ENCODE results near the gene KCNA2.
A peak's percentile ranks its signal among the peaks of the same experiment; 100 is the strongest.

Gene KCNA2

GRCh38 chr1:110610696-110611286 is 4.6 kb upstream of the KCNA2 start:
- Histone ChIP-seq H3K9me3 (ENCODE audit: severe bottlenecking) (no peaks in the 10 kb centered on the region), H3K4me3 (ENCODE audit: low read depth, low read length) (no peak overlapping the region), H3K27me3 (ENCODE audit: insufficient read depth, low read depth, severe bottlenecking) (peaks cover 13% of the 10 kb centered on the region), H3K36me3 (no peaks in the 10 kb centered on the region), H3K27ac (no peak overlapping the region)
- TF ChIP-seq, protein P1, sequence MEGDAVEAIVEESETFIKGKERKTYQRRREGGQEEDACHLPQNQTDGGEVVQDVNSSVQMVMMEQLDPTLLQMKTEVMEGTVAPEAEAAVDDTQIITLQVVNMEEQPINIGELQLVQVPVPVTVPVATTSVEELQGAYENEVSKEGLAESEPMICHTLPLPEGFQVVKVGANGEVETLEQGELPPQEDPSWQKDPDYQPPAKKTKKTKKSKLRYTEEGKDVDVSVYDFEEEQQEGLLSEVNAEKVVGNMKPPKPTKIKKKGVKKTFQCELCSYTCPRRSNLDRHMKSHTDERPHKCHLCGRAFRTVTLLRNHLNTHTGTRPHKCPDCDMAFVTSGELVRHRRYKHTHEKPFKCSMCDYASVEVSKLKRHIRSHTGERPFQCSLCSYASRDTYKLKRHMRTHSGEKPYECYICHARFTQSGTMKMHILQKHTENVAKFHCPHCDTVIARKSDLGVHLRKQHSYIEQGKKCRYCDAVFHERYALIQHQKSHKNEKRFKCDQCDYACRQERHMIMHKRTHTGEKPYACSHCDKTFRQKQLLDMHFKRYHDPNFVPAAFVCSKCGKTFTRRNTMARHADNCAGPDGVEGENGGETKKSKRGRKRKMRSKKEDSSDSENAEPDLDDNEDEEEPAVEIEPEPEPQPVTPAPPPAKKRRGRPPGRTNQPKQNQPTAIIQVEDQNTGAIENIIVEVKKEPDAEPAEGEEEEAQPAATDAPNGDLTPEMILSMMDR (IDR thresholded peaks at IDR 0.05; ENCODE audit: low read depth, low read length) = no peak
- no peak for DNase-seq

DNA sequence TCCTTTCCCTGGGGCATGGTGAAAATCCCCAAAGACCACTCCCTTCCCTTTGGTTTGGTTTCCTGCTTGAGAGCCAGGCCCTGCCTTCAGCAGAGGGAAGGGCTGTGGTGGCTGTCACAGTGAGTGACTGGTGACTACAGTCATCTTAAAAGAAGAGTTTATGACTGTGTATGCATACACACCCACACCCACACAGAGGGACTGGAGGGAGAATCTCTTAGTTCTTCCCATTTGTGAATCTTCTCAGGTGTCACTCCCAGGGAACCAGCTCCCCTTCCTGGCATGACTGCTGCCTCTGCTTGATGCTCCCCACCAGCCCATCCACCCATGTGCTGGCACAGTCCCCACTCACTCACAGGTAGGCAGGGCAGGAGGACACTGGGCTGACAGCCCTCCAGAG is 3.9 kb upstream of the KCNA2 start:
- no peaks in the 10 kb centered on the region for H3K9me3 ChIP-seq (ENCODE audit: severe bottlenecking)
- H3K4me3 ChIP-seq (ENCODE audit: low read depth, low read length) = no peak overlapping the region
- H3K36me3 ChIP-seq = no peaks in the 10 kb centered on the region
- peaks cover 13% of the 10 kb centered on the region for H3K27me3 ChIP-seq (ENCODE audit: insufficient read depth, low read depth, severe bottlenecking)
- no peak for DNase-seq
- H3K27ac ChIP-seq = no peak overlapping the region
- TF ChIP-seq, protein P1 (IDR thresholded peaks at IDR 0.05; ENCODE audit: low read depth, low read length) = no peak

DNA sequence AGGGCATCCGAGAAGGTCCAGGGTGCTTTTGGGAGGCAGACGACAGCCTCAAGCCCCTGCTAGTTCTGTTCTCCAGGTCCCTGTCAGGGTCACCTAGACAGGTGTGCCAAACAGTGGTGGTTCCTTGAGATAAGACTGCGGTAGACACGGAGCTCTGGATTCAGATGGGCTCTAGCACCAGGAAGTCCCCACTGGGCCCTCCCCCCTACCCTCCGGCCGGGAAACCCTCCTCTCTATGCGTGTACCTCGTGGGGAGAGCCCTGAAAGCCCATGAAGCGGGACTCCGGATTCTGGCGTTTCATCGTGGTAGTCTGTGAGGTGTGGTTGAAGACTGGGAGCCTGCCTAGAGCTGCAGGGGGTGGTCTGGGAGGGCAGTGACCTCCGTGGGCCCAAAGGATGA is 2.1 kb upstream of the KCNA2 start:
- no peak overlapping the region for H3K4me3 ChIP-seq (ENCODE audit: low read depth, low read length)
- no peak overlapping the region for H3K27ac ChIP-seq
- TF ChIP-seq, protein P1 (IDR thresholded peaks at IDR 0.05; ENCODE audit: low read depth, low read length) = no peak
- no peaks in the 10 kb centered on the region; the same call in 1 of the 2 replicates for H3K36me3 ChIP-seq
- H3K9me3 ChIP-seq (ENCODE audit: severe bottlenecking) = no peaks in the 10 kb centered on the region
- peaks cover 13% of the 10 kb centered on the region for H3K27me3 ChIP-seq (ENCODE audit: insufficient read depth, low read depth, severe bottlenecking)
- no peak for DNase-seq

- DNase-seq = no peak
- H3K27ac ChIP-seq = no peak overlapping the region
- H3K4me3 ChIP-seq (ENCODE audit: low read depth, low read length) = peak overlapping the region; percentile 26
- H3K27me3 ChIP-seq (ENCODE audit: insufficient read depth, low read depth, severe bottlenecking) = peaks cover 13% of the 10 kb centered on the region
- TF ChIP-seq, protein P1 (IDR thresholded peaks at IDR 0.05; ENCODE audit: low read depth, low read length) = no peak
- H3K36me3 ChIP-seq = no peaks in the 10 kb centered on the region; the same call in 1 of the 2 replicates
- H3K9me3 ChIP-seq (ENCODE audit: severe bottlenecking) = no peaks in the 10 kb centered on the region
Observed at GRCh38 chr1:110607536-110608230, 1.5 kb upstream of the KCNA2 start.

DNA sequence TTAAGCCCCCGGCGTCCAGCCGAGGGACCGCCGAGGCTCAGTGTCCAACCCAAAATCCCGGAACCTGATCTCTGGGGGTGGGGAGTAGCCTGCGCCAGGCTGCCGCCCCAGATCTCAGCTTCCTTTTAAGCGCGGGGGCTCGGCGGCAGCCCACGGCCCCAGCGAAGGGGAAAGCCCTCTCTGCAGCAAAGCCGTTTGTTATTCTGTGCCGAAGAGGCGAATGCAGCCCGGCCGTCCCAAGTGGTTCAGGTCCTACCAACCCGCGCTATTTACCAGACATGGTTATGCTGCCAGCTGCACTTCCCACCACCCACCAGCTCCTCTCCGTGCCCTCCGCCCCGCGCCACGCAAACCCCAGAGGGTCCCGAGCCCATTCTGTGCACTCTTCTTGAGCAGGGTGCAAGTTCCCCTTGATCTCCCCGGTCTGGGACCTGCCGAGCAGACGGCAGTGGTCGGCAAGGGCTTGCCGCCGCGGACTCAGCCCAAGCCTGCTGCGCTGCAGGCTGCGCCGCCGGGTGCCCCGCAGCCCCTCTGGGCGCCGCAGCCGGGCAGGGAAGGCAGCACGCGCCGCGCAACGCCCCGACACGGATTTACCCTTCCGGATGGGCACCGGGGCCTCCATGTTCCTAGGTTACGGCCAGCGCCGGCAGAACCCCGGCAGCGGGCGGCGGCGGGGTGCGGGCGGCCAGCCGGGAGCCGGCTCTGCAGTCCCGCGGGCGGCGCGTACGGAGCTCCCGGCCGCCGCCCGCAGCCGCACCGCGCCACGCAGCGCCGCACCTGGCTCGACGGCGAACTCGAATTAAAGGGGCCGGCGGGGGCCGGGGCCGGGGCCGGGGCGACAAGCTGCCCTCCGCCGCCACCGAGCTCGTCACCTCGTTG is 738 bp upstream of the KCNA2 start:
- Histone ChIP-seq H3K27ac (peak overlapping the region; percentile 59), H3K9me3 (ENCODE audit: severe bottlenecking) (no peaks in the 10 kb centered on the region), H3K27me3 (ENCODE audit: insufficient read depth, low read depth, severe bottlenecking) (peaks cover 13% of the 10 kb centered on the region), H3K36me3 (no peaks in the 10 kb centered on the region; the same call in 1 of the 2 replicates), H3K4me3 (ENCODE audit: low read depth, low read length) (peak overlapping the region; percentile 93)
- peak; percentile 52 for DNase-seq
- TF ChIP-seq, protein P1 (IDR thresholded peaks at IDR 0.05; ENCODE audit: low read depth, low read length) = no peak

All from WERI-Rb-1 (cell line).